Fibroblast of gingiva (primary cell): ENCODE data around the gene SRP72.

Experiments used
- DNase-seq: peaks from one replicate; pipeline ENCODE4 v3.0.0-alpha.2; 2011; ENCODE audit warnings: low read depth

SRP72 gene

GRCh38 chr4:56465599-56466295, 1.7 kb upstream of the SRP72 start:
- no peak for DNase-seq

- peak; percentile 51 for DNase-seq
These were observed 1.1 kb upstream of the SRP72 start for GRCh38 chr4:56466296-56466761.

GRCh38 chr4:56466910-56467283, 520 bp upstream of the SRP72 start:
- DNase-seq: no peak

GRCh38 chr4:56468097-56468422, 643 bp downstream of the SRP72 start:
- DNase-seq: no peak

GRCh38 chr4:56469489-56470210, 2.2 kb downstream of the SRP72 start:
- DNase-seq: no peak

GRCh38 chr4:56475917-56476316, 8.5 kb downstream of the SRP72 start:
- DNase-seq: no peak

- DNase-seq: no peak
These were observed 9.8 kb downstream of the SRP72 start for GRCh38 chr4:56477192-56477702.

GRCh38 chr4:56480691-56481090, 13.3 kb downstream of the SRP72 start:
- peak; percentile 25 for DNase-seq

GRCh38 chr4:56496241-56496640, 28.8 kb downstream of the SRP72 start:
- no peak for DNase-seq

GRCh38 chr4:56505269-56506130, 38.1 kb downstream of the SRP72 start, which contains the start of gene ARL9:
ARL9 (plus strand) TSS chr4:56505791; CDS start chr4:56505863, 72 bp downstream.
- DNase-seq: peak; percentile 61

GRCh38 chr4:56511098-56511497, 43.7 kb downstream of the SRP72 start:
- DNase-seq: no peak

GRCh38 chr4:56512166-56512565, 44.7 kb downstream of the SRP72 start:
- peak; percentile 6 for DNase-seq

GRCh38 chr4:56513517-56513916, 46.1 kb downstream of the SRP72 start:
- no peak for DNase-seq

GRCh38 chr4:56530269-56531148, 63.1 kb downstream of the SRP72 start:
- DNase-seq: peak; percentile 78

GRCh38 chr4:56531149-56531770, 63.8 kb downstream of the SRP72 start:
- DNase-seq: no peak

- peak; percentile 3 for DNase-seq
These were observed 64.4 kb downstream of the SRP72 start for GRCh38 chr4:56531823-56532222.

GRCh38 chr4:56532239-56532638, 64.8 kb downstream of the SRP72 start:
- no peak for DNase-seq

GRCh38 chr4:56535915-56536314, 68.5 kb downstream of the SRP72 start:
- no peak for DNase-seq

- DNase-seq: no peak
These were observed 69.7 kb downstream of the SRP72 start for GRCh38 chr4:56537147-56537546.

- no peak for DNase-seq
These were observed 73.4 kb downstream of the SRP72 start for GRCh38 chr4:56540826-56541225.

GRCh38 chr4:56544573-56545131, 77.2 kb downstream of the SRP72 start:
- DNase-seq: peak; percentile 65
